Stimulated activated effector memory CD8-positive, alpha-beta T cell treated with anti-CD3 and anti-CD28 coated beads, Interleukin-12 subunit alpha, Interleukin-12 subunit beta, amount 100 ng/mL, for 72 hours (primary cell): ENCODE measurements around the gene RASD2.
A peak's percentile ranks its signal among the peaks of the same experiment; 100 is the strongest.

Experiments used
- ATAC-seq: fragments of 150-1000 bp; cut with Tn5 transposase; 2 replicates; pipeline ENCODE4 v1.10.0; 2021
- DNase-seq, 2 donors: peaks; one replicate each; pipeline ENCODE4 v3.0.0; 2021 to 2022; ENCODE audit warnings: low spot score in 2 of 2
- H3K27ac Mint-ChIP-seq: one replicate; pipeline ENCODE4 v1.8.0; 2022; ENCODE audit warnings: mild to moderate bottlenecking, mixed read lengths
- H3K36me3 Mint-ChIP-seq: one replicate; pipeline ENCODE4 v1.8.0; 2022; ENCODE audit warnings: mild to moderate bottlenecking, mixed read lengths
- H3K4me1 Mint-ChIP-seq: one replicate; pipeline ENCODE4 v1.8.0; 2022; ENCODE audit warnings: mixed read lengths
- H3K4me3 Mint-ChIP-seq: one replicate; pipeline ENCODE4 v1.8.0; 2022; ENCODE audit warnings: mild to moderate bottlenecking, mixed read lengths
- H3K9me3 Mint-ChIP-seq: one replicate; pipeline ENCODE4 v1.8.0; 2022; ENCODE audit warnings: mixed read lengths

The RASD2 gene

DNA sequence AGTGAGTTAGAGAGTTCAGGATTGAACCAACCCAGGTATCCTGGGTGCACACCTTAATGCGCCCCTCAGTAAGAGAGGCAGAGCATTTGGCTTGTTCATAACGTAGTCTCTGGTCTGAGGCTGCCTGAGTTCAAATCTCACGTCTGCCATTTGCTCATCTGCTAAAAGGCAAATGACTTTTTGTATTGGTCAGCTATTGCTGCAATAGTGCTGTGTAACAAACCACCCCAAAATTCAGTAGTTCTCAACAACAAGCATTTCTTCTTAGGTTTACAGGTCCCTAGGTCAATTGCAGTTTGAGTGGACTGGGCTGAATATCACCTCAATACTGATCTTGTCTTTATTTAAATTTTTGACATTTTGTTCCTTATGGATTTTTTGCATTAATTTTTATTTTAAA lies 18.1 kb downstream of the RASD2 start:
- no peak overlapping the region for H3K27ac Mint-ChIP-seq
- peaks cover 15% of the 10 kb centered on the region for H3K4me1 Mint-ChIP-seq
- H3K36me3 Mint-ChIP-seq, result no peaks in the 10 kb centered on the region
- ATAC-seq (no peak), DNase-seq (no peak)
- no peaks in the 10 kb centered on the region for H3K9me3 Mint-ChIP-seq
- no peak overlapping the region for H3K4me3 Mint-ChIP-seq

DNA sequence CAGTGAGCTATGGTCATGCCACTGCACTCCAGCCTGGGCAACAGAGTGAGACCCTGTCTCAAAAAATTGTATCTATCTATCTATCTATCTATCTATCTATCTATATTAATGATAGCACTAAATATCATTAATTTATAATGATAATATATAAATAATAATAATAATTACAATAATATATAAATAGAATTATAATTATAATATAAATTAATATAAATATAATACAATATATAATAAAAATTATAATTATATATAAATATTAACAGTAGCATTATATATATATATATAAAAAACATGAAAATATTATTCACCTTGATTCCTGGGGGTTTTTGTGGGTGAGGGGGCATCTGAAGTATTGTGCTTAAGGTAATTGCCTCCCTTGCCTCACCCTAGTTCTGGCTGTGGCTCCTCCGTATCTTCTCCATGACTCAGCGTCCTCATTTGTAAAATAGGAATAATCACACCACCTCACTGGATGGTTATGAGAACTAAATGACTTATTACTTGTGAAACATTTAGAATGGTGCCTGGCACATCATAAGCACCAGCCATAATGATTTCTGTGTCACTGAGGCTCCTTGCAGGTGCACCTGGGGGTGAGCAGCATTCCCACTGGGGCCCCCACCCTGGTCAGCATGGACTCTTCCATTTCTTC lies 18.8 kb downstream of the RASD2 start:
- Mint-ChIP-seq H3K27ac (no peak overlapping the region), H3K4me3 (no peak overlapping the region), H3K4me1 (peaks cover 15% of the 10 kb centered on the region), H3K36me3 (no peaks in the 10 kb centered on the region), H3K9me3 (no peaks in the 10 kb centered on the region)
- no peak for DNase-seq
- ATAC-seq, result no peak

DNA sequence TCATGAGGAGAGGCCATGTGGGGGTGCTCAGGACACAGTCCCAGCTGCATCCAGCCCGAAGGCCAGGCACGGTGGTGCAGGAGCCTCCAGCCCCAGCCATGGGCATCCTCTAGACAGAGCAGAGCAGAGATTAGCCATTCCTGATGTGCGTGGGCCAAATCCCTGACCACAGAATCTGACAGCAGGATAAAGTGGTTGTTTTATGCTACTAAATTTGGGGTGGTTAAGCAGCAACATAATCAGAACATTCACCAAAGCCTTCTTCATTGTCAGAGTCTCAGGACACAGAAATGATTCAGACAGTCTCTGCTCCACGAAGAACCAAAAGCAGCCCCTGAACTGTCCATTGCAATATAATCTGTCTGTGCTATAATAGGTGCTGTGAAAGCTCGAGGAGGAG lies 19.7 kb downstream of the RASD2 start:
- no peak overlapping the region for H3K27ac Mint-ChIP-seq
- H3K36me3 Mint-ChIP-seq, result no peaks in the 10 kb centered on the region
- no peaks in the 10 kb centered on the region for H3K9me3 Mint-ChIP-seq
- H3K4me3 Mint-ChIP-seq, result no peak overlapping the region
- DNase-seq, result no peak
- peaks cover 15% of the 10 kb centered on the region for H3K4me1 Mint-ChIP-seq
- ATAC-seq, result no peak

DNA sequence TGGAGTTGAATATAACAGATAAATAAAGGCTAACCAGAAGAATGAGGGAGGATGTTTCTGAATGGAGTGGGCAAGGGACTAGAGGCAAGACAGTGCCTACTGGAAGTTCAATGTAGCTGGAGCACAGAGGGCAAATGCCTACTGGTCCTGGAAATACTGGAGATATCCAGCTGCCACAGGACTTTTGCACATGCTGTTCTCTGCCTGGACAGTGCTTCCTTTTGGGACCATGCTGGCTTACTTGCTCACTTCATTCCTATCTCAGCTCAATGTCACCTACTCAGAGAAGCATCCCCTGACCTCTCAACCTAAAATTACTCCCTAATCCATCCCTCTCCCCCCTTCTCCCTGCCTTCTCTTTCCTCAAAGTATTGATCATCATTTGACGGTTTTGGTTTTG lies 20.2 kb downstream of the RASD2 start:
- ATAC-seq (no peak), DNase-seq (no peak)
- Mint-ChIP-seq H3K27ac (no peak overlapping the region), H3K36me3 (no peaks in the 10 kb centered on the region), H3K4me1 (peaks cover 15% of the 10 kb centered on the region), H3K4me3 (no peak overlapping the region), H3K9me3 (no peaks in the 10 kb centered on the region)

DNA sequence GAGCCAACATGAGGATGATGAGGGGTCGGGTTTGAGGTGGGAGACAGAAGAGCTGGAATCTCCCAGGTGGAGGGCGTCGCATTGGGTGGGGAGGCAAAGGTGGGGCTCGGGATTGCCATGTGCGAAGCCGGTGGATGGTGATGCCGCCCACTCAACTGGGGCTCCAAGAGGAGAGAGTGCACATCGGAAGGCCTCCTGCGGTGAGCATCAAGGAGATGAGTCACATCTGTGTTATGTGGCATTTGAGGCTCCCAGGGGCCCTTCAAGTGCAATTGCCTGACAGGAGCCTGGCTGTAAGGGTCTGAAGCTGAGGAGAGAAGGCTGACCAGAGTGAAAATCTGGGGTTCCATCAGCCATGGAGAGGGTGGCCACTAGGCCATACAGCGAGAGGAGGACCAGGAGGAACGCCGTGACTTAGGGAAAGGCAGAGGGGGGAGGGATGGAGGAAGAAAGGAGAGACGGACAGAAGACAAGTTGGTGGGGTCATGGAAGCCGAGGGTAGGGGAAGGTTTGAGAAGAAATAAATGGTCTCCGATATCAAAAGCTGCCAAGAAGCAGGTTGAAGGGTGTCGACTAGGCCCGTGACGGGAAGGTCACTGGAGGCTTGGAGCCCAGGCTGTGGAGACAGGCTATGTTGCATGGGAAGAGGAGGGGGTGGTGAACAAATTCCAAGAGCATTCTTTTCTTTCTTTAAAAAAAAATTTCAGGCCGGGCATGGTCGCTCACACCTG lies 21.3 kb downstream of the RASD2 start:
- Mint-ChIP-seq H3K4me1 (peaks cover 15% of the 10 kb centered on the region), H3K4me3 (no peak overlapping the region), H3K36me3 (no peaks in the 10 kb centered on the region), H3K9me3 (no peaks in the 10 kb centered on the region), H3K27ac (no peak overlapping the region)
- ATAC-seq, result peak; percentile 86
- no peak for DNase-seq

DNA sequence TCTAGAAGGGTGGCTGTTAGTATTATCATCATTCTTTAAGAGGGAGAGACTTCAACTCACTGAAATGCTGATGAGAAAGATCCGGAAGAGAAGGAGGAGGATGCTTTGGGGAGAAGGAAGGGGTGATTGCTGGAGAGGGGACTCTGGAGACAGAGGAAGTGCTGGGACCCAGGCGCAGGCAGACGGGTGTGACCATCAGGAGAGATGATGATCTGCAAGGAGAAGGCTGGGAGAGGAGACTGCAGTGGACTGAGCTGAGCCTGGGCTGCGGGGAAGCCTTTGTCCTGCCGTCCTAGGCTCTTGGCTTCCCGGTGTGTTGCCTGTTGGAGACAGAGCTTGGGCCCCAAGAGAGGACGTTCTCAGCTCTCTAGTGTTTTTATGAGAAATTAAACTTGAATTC lies 22.6 kb downstream of the RASD2 start:
- Mint-ChIP-seq H3K4me1 (peaks cover 12% of the 10 kb centered on the region), H3K9me3 (no peaks in the 10 kb centered on the region), H3K4me3 (no peak overlapping the region), H3K36me3 (no peaks in the 10 kb centered on the region), H3K27ac (no peak overlapping the region)
- ATAC-seq (no peak), DNase-seq (no peak)

DNA sequence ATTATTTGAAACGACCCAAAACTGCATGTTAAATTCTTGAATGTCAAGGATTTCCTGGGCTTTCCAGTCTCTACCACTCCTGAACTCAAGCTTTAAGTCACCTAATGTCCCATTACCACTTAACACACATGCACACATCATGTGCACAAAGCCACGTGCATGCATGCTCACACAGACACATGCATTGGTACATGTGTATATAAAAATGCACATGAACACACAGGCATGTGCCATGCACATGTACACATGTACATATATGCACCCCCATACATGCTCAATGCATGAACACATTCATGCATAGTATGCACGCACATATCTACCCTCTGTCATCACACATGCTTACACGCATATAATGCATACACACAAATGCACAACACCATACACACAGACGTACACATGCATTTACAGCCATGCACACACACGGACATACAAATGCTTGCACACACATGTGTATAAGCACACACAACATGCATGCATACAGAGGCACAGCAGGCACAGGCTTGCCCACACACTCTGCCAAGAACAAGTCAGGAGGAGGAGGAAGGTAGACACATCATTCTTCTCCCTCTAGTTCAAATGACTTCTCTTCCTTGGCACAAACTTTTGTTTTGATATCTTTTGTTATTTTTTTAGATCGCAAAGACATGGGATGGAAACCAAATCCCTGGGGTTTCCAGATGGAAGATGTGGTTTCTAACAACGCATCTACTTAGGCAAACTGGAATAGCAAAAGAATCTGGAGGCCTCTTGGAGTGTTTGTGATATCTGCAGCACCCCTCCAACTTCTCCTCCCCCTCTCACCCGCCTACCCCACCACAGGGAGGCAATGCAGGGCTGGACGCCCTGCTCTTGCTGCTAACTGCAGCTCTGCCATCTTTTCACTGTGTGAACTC lies 24.6 kb downstream of the RASD2 start:
- Mint-ChIP-seq H3K4me1 (peaks cover 11% of the 10 kb centered on the region), H3K4me3 (no peak overlapping the region), H3K9me3 (no peaks in the 10 kb centered on the region), H3K36me3 (no peaks in the 10 kb centered on the region), H3K27ac (no peak overlapping the region)
- DNase-seq (no peak), ATAC-seq (no peak)

DNA sequence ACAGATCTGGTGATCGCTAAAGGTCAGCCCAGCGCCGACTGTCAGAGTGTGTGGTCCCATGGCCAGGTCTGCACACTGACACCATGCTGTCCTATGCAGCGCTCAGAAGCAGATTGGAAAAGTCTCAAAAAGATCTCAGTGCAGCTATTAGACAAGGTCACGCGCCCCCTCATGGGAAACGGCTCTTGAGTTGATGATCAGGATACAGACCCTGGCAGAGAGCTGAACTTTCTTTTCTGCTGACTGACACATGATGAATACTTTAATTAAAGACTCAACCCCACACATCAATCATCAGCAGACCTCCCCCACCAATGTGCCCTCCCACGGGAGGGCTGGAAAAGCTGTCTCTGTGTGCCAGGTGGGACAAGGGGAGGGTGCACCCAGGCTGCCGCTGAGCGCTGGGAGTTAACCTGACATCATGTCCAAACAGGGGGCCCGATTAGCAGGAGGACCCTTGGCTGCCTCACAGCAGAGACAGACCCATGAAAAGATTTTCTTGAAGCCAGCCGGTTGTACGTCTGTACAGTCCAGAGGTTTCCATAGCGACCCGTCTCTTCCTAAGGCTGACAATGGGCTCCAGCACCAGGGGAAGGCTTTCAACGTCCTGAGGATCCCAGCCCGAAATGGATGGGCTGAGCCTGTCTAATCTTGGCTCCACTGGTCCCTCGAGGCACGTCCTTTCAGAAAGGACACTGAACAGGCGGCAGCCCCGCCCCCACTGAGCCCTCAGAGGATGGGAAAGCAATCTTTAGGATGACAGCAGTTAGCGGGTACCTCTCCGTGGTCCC lies 26.9 kb downstream of the RASD2 start:
- Mint-ChIP-seq H3K27ac (no peak overlapping the region), H3K4me3 (no peak overlapping the region), H3K36me3 (no peaks in the 10 kb centered on the region), H3K9me3 (no peaks in the 10 kb centered on the region), H3K4me1 (no peaks in the 10 kb centered on the region)
- ATAC-seq, result no peak
- DNase-seq, result no peak

DNA sequence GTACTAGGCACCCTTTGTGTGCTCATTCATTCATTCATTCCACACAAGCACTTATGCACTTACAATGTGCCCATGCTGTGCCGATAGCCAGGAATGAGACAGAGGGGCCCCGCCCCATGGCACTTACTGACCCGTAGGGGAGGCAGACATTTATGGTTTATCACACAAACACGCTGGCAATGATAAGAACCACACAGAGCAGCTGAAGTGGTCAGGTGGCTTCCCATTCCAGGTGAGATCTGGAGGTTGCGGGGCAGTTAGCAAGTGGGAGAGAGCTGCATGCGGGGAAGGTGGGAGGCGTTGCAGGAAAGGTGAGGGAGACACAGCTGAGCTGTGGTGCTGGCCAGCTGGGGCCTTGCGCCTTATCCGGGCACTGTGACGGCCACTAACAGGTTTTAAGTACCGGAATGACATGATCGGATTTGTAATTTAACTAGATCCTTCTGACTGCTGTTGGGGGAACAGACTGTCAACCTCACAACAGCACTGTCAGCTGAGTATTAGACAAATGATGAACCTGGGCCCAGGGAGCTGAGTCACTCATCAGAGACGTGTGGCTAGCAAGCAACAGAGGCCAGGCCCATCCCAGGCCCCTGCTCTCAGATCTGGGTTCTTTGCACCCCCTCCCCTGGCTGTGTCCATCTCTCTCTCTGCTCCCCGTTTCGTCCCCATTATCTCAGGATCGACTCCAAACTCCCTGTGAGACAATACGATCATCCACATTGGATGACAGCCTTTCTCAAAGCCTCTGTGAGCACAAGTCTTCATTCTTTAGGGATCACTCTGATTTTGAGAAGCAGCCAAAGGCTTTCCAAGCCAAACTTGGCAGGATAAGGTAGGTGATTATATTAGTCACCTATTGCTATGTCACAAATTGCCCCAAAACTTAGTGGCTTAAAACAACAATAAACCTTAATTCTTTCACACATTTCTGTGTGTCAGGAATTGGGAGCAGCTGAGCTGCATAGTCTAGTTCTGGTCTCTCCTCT lies 28.4 kb downstream of the RASD2 start:
- H3K27ac Mint-ChIP-seq, result no peak overlapping the region
- no peak for DNase-seq
- H3K36me3 Mint-ChIP-seq, result no peaks in the 10 kb centered on the region
- H3K4me1 Mint-ChIP-seq, result no peaks in the 10 kb centered on the region
- H3K9me3 Mint-ChIP-seq, result no peaks in the 10 kb centered on the region
- H3K4me3 Mint-ChIP-seq, result no peak overlapping the region
- no peak for ATAC-seq

DNA sequence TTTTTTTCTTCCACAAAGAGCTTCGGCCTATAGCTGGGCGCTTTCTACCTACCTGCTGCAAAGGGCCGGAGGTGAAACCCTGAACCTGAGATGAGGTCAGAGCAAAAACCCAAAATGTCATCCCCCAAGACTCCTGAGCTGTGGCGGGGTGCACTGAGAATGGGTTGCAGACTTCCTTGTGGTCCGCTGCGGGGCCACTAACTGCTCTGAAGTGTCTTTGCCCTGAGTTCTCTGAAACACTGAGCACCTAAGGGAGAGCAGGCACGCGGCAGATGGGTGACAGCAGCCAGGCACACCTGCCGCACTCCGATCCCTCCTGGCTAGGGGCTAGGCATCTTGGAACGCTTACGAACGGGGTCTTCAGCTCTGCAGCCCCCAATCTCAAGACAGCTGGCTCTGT lies 29.3 kb downstream of the RASD2 start:
- no peak for ATAC-seq
- Mint-ChIP-seq H3K36me3 (no peaks in the 10 kb centered on the region), H3K4me3 (no peak overlapping the region), H3K9me3 (no peaks in the 10 kb centered on the region), H3K27ac (no peak overlapping the region), H3K4me1 (no peaks in the 10 kb centered on the region)
- DNase-seq, result no peak

DNA sequence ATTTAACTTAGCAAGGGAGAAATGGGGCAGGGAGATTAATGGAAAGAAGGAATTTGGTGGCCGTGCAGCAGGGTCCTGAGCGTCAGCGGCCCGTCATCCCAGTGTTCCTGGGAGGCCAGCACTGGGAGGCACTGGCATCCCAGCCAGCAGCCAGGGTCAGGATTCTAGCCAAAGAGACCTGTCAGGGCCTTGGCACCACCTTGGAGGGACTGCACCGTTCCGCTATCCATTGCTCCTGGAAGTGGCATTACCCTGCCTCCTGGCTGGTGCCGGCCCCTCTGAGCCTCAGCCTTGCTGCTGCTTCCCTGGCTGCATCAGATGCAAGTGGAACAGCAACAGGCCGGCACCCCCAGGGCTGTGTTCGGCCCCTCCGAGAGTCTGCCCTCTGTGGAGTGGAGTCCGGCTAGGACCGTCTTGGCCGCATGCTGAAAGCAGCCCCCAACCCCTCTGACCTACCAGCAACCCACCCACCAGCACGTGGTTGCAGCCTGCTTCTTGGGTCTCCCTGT lies 30.1 kb downstream of the RASD2 start:
- ATAC-seq (no peak), DNase-seq (no peak)
- Mint-ChIP-seq H3K27ac (no peak overlapping the region), H3K36me3 (no peaks in the 10 kb centered on the region), H3K9me3 (no peaks in the 10 kb centered on the region), H3K4me1 (no peaks in the 10 kb centered on the region), H3K4me3 (no peak overlapping the region)

DNA sequence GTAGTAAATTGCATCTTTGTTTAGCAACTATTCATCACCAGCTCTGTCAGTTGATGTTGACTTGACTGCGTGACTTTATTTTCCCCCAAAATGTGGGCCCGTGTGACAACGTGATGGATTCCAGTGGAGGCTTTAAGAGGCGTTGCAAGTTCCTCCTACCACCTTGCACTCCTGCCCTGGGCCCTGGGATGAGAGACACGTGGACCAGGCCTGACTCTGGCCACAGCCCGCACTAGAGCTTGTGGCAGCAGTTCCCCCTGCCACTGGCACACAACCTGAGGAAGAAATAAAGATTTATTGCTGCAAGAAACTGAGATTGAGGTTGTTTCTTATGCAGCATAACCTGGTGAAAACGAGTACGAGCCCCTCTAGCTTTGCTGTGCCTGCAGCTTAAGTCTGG lies 31.9 kb downstream of the RASD2 start:
- Mint-ChIP-seq H3K9me3 (no peaks in the 10 kb centered on the region), H3K36me3 (no peaks in the 10 kb centered on the region), H3K4me3 (no peak overlapping the region), H3K4me1 (no peaks in the 10 kb centered on the region), H3K27ac (no peak overlapping the region)
- DNase-seq (no peak), ATAC-seq (no peak)

DNA sequence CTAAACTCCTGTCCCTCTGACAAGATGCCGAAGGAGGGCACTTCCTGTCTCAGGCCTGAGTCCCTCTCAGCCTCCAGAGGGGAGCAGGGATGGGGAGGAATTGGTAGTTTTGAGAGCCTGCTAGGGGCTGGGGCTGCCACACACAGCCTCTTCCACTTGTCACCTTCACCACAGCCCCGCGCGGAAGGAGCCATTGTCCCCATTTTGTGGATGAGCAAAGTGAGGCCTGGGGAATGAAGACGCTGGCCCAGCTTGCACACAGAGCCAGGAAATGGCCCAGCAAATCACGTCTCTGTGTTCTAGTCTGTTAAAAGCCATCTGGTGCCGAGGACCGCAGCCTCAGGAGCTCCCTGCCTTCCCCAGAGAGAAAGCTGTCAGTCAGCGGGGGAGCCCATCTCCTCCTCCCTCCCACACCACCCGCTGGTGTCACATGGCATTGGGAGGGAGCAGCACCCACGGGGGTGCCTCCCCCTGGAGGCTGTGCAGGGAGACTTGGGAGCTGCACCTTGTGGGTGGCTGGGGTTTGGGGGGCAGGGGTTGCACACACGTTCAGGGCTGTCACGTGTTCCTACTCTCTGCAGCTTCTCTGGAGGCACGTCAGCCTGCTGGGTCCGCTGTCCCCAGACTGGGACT lies 34.6 kb downstream of the RASD2 start:
- ATAC-seq (peak; percentile 35), DNase-seq (no peak)
- H3K4me3 Mint-ChIP-seq, result no peak overlapping the region
- H3K4me1 Mint-ChIP-seq, result no peaks in the 10 kb centered on the region
- no peaks in the 10 kb centered on the region for H3K36me3 Mint-ChIP-seq
- no peak overlapping the region for H3K27ac Mint-ChIP-seq
- peaks cover 4% of the 10 kb centered on the region for H3K9me3 Mint-ChIP-seq

DNA sequence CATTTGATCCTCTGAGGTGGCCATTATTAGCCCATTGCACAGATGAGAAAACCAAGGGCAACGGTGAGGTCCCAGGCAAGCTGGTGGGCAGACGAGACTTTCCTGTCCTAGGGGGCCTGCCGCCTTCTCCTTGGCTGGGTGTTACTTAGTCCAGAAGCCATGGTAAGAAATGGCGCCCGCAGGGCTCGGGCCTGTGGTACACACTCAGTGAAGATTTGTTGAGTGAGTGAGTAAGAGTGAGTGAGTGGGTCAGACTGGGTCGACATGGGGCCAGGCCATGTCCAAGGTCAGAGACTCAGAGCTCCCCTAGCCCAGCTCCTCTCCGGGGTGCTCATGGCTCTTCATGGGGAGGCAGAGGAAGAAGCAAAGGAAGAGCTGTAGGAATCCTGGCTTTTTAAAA lies 36.0 kb downstream of the RASD2 start:
- no peak overlapping the region for H3K4me3 Mint-ChIP-seq
- ATAC-seq, result no peak
- H3K27ac Mint-ChIP-seq, result no peak overlapping the region
- no peaks in the 10 kb centered on the region for H3K36me3 Mint-ChIP-seq
- no peaks in the 10 kb centered on the region for H3K4me1 Mint-ChIP-seq
- DNase-seq, result no peak
- H3K9me3 Mint-ChIP-seq, result peaks cover 4% of the 10 kb centered on the region
